Common myeloid progenitor, CD34-positive (primary cell): ENCODE measurements around the gene PANK3.

Source experiments
- CTCF ChIA-PET: fragments of 350-600 bp; sonication (Branson Sonifier 250); formaldehyde crosslinking; loops from one replicate; lab custom pipeline; 2021; ENCODE audit warnings: antibody characterized with exemption; lab: Charles Lee
- POLR2A ChIA-PET: fragments of 350-600 bp; sonication (Branson Sonifier 250); formaldehyde crosslinking; loops from one replicate; lab custom pipeline; 2021; ENCODE audit warnings: antibody characterized with exemption; lab: Charles Lee
- DNase-seq, 3 donors: peaks; one replicate each; pipeline versions ENCODE4 v3.0.0 to v3.0.0-alpha.2; 2013
- H3K27ac ChIP-seq, 2 experiments: 1 replicate in 1 of 2; 2 replicates in 1 of 2; pipeline ENCODE4 v1.7.0; 2013; ENCODE audit warnings: inconsistent platforms in 2 of 2, low read length in 2 of 2, mild to moderate bottlenecking in 2 of 2, low read depth in 1 of 2, moderate library complexity in 1 of 2; ENCODE audit not compliant: severe bottlenecking in 2 of 2, insufficient read depth in 1 of 2, poor library complexity in 1 of 2
- H3K27me3 ChIP-seq, 5 experiments: replicated peaks in 2 of 5; 1 replicate in 3 of 5; 2 replicates in 2 of 5; pipeline versions ENCODE4 v1.6.1 to v1.7.0; 2013; ENCODE audit warnings: low read length in 4 of 5, mild to moderate bottlenecking in 2 of 5, moderate library complexity in 2 of 5, inconsistent platforms in 1 of 5; ENCODE audit not compliant: insufficient read depth in 5 of 5, control insufficient read depth in 4 of 5
- H3K36me3 ChIP-seq, 4 experiments: 1 replicate in 2 of 4; 2 replicates in 2 of 4; pipeline versions ENCODE4 v1.6.1 to v1.7.0; 2013; ENCODE audit warnings: low read length in 3 of 4, control low read depth in 1 of 4, mild to moderate bottlenecking in 1 of 4; ENCODE audit not compliant: control insufficient read depth in 4 of 4, insufficient read depth in 4 of 4
- H3K4me1 ChIP-seq, 4 experiments: 1 replicate in 3 of 4; 2 replicates in 1 of 4; pipeline versions ENCODE4 v1.6.1 to v1.7.1; 2013; ENCODE audit warnings: low read length in 3 of 4, mild to moderate bottlenecking in 3 of 4, control low read depth in 1 of 4, inconsistent platforms in 1 of 4, moderate library complexity in 1 of 4; ENCODE audit not compliant: control insufficient read depth in 4 of 4, insufficient read depth in 4 of 4; ENCODE audit errors: control extremely low read depth in 1 of 4
- H3K4me3 ChIP-seq, 7 experiments: 1 replicate in 4 of 7; 2 replicates in 3 of 7; pipeline versions ENCODE4 v1.5.1 to v1.7.0; 2013; ENCODE audit warnings: mild to moderate bottlenecking in 7 of 7, low read length in 6 of 7, moderate library complexity in 6 of 7, inconsistent platforms in 2 of 7, low read depth in 2 of 7, control low read depth in 1 of 7; ENCODE audit not compliant: insufficient read depth in 4 of 7, control insufficient read depth in 1 of 7; ENCODE audit errors: extremely low read depth in 1 of 7
- H3K9me3 ChIP-seq, 5 experiments: 1 replicate in 4 of 5; 2 replicates in 1 of 5; pipeline versions ENCODE4 v1.6.1 to v1.7.1; 2013; ENCODE audit warnings: low read length in 4 of 5, mild to moderate bottlenecking in 2 of 5, inconsistent platforms in 1 of 5, low read depth in 1 of 5, moderate library complexity in 1 of 5; ENCODE audit not compliant: control insufficient read depth in 4 of 5, insufficient read depth in 2 of 5; ENCODE audit errors: control extremely low read depth in 1 of 5
- WGBS: methylation state at CpG from one replicate; pipeline ENCODE4 v1.1.5; 2013; ENCODE audit not compliant: insufficient coverage; 5-methylcytosine and 5-hydroxymethylcytosine counted together

PANK3 gene

GRCh38 chr5:168531191-168531590, 48.0 kb downstream of the PANK3 start:
- peaks cover 0 to 7% (median 0%) of the 10 kb centered on the region in 5 experiments for H3K9me3 ChIP-seq
- peaks cover 12 to 47% (median 22%) of the 10 kb centered on the region in 5 experiments for H3K27me3 ChIP-seq
- DNase-seq = no peak
- POLR2A ChIA-PET = no interaction called here
- WGBS = 76% methylated on average over 5 of the region's 5 CpGs
- CTCF ChIA-PET = no interaction called here
- H3K27ac ChIP-seq = no peak overlapping the region
- H3K4me1 ChIP-seq = peaks cover 0 to 8% (median 7%) of the 10 kb centered on the region in 4 experiments
- no peak overlapping the region for H3K4me3 ChIP-seq
- H3K36me3 ChIP-seq = no peaks in the 10 kb centered on the region

- Histone ChIP-seq H3K27ac (no peak overlapping the region), H3K4me1 (peaks cover 0 to 8% (median 7%) of the 10 kb centered on the region in 4 experiments), H3K9me3 (peaks cover 0 to 7% (median 0%) of the 10 kb centered on the region in 5 experiments), H3K4me3 (no peak overlapping the region), H3K27me3 (peaks cover 12 to 47% (median 22%) of the 10 kb centered on the region in 5 experiments), H3K36me3 (no peaks in the 10 kb centered on the region)
- no CpG with 5 or more reads among the region's 4 CpGs for WGBS
- peak in 1 of 3 donors; percentile 2 for DNase-seq
- CTCF ChIA-PET = no interaction called here
- POLR2A ChIA-PET = no interaction called here
These were observed 48.5 kb downstream of the PANK3 start for GRCh38 chr5:168530621-168531150.

GRCh38 chr5:168529374-168530234, 49.6 kb downstream of the PANK3 start:
- Histone ChIP-seq H3K4me1 (peaks cover 0 to 8% (median 7%) of the 10 kb centered on the region in 4 experiments), H3K4me3 (peak overlapping the region in 5 of 7 experiments; percentile 23 to 76 (median 57)), H3K27me3 (peaks cover 12 to 47% (median 22%) of the 10 kb centered on the region in 5 experiments), H3K36me3 (no peaks in the 10 kb centered on the region), H3K27ac (no peak overlapping the region), H3K9me3 (peaks cover 0 to 7% (median 0%) of the 10 kb centered on the region in 5 experiments)
- WGBS = 18% methylated on average over 105 of the region's 125 CpGs
- peak in 2 of 3 donors; percentile 13 to 43 for DNase-seq
- ChIA-PET POLR2A (no interaction called here), CTCF (no interaction called here)

GRCh38 chr5:168528521-168529373, 50.4 kb downstream of the PANK3 start, which contains the start of gene FBLL1:
Gene FBLL1, plus strand, starts transcription at chr5:168529305. Its CDS starts 200 bp downstream, at chr5:168529505.
- CTCF ChIA-PET = no interaction called here
- POLR2A ChIA-PET = no interaction called here
- no peak within 1 kb of the TSS for H3K27ac ChIP-seq
- DNase-seq = peak; percentile 23 to 73 (median 72)
- peaks cover 0 to 7% (median 0%) of the 10 kb centered on the region in 5 experiments for H3K9me3 ChIP-seq
- peaks cover 0 to 8% (median 7%) of the 10 kb centered on the region in 4 experiments for H3K4me1 ChIP-seq
- peak within 1 kb of the TSS; percentile 11 to 76 (median 54) for H3K4me3 ChIP-seq
- H3K36me3 ChIP-seq = no peaks in the 10 kb centered on the region
- WGBS = 25% methylated on average over 27 of the region's 38 CpGs
- peaks cover 12 to 47% (median 22%) of the 10 kb centered on the region in 5 experiments for H3K27me3 ChIP-seq

GRCh38 chr5:168527756-168528295, 51.3 kb downstream of the PANK3 start:
- H3K27me3 ChIP-seq = peaks cover 12 to 45% (median 20%) of the 10 kb centered on the region in 5 experiments
- ChIA-PET CTCF (no interaction called here), POLR2A (no interaction called here)
- no peak for DNase-seq
- H3K4me3 ChIP-seq = no peak overlapping the region
- no peaks in the 10 kb centered on the region for H3K36me3 ChIP-seq
- peaks cover 0 to 7% (median 0%) of the 10 kb centered on the region in 5 experiments for H3K9me3 ChIP-seq
- WGBS = 92% methylated on average over 4 of the region's 4 CpGs
- H3K27ac ChIP-seq = no peak overlapping the region
- H3K4me1 ChIP-seq = peaks cover 0 to 8% (median 7%) of the 10 kb centered on the region in 4 experiments

GRCh38 chr5:168525856-168526255, 53.3 kb downstream of the PANK3 start:
- POLR2A ChIA-PET = no interaction called here
- no peak for DNase-seq

More at GRCh38 chr5:168525856-168526255, 53.3 kb downstream of the PANK3 start:
- peaks cover 0 to 8% (median 7%) of the 10 kb centered on the region in 4 experiments for H3K4me1 ChIP-seq
- 100% methylated on average over 1 of the region's 2 CpGs for WGBS
- H3K27me3 ChIP-seq = peaks cover 3 to 27% (median 14%) of the 10 kb centered on the region in 5 experiments
- peaks cover 0 to 7% (median 0%) of the 10 kb centered on the region in 5 experiments for H3K9me3 ChIP-seq
- peaks cover 0 to 2% (median 0%) of the 10 kb centered on the region in 4 experiments for H3K36me3 ChIP-seq
- CTCF ChIA-PET = interaction anchor here (0.8 kb wide), 1 partner anchor 11 kb away, joined by 3 read pairs; no protein-coding TSS in a partner anchor
- H3K27ac ChIP-seq = no peak overlapping the region
- H3K4me3 ChIP-seq = no peak overlapping the region
